Fibroblast of pulmonary artery (primary cell): ENCODE results near the gene NDUFV2.
"Not testable (repeated sequence)": the region's sequence is repeated elsewhere in the genome, so short reads cannot be mapped to it uniquely, and the experiment has no call there.

Experiments
- DNase-seq: peaks from one replicate; pipeline ENCODE4 v3.0.0-alpha.2; 2010; ENCODE audit warnings: low read depth
- H3K4me3 ChIP-seq: replicated peaks from 2 replicates; pipeline ENCODE4 v1.5.1; 2011; ENCODE audit warnings: low read depth, mild to moderate bottlenecking, control low read depth, low read length, moderate library complexity
- TF ChIP-seq, protein P1 (sequence below): IDR thresholded peaks from 2 replicates; pipeline ENCODE4 v1.5.1; 2011; ENCODE audit warnings: mild to moderate bottlenecking, control low read depth, low read length, inconsistent platforms; ENCODE audit errors: missing control alignments

Gene NDUFV2

DNA sequence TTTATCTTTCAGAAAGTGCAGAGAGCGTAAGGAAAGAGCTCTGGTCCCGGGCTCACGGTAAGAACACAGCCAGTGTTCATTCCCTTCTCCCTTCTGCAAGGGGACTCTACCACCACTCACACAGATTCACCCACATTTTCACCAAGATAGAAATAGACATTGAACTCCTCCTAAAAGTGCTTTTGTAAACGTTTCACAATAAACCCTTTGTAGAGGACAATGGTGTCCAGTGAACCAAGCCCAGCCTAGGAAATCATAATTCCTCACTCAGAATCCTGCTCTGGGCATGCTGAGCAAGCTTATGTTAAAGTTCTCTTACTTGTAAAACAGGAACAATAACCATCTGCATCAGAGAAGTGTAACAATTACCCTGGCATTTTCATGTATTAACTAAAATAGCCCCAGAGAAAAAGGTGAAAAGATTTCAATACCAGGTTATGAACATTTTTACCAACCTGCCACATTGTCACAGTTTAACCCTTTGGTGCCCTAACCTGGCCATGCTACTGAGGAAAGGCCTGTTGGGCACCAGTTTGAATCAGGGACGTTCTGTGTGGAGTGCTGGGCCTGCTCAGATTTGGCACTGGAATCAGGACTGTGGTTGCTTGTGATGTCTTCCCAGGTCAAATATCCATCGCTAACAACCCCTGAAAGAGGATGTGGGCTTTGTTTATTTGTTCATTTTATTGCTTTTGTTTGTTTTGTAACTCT, 22.5 kb upstream of the NDUFV2 start:
- TF ChIP-seq, protein P1, sequence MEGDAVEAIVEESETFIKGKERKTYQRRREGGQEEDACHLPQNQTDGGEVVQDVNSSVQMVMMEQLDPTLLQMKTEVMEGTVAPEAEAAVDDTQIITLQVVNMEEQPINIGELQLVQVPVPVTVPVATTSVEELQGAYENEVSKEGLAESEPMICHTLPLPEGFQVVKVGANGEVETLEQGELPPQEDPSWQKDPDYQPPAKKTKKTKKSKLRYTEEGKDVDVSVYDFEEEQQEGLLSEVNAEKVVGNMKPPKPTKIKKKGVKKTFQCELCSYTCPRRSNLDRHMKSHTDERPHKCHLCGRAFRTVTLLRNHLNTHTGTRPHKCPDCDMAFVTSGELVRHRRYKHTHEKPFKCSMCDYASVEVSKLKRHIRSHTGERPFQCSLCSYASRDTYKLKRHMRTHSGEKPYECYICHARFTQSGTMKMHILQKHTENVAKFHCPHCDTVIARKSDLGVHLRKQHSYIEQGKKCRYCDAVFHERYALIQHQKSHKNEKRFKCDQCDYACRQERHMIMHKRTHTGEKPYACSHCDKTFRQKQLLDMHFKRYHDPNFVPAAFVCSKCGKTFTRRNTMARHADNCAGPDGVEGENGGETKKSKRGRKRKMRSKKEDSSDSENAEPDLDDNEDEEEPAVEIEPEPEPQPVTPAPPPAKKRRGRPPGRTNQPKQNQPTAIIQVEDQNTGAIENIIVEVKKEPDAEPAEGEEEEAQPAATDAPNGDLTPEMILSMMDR: no peak
- no peak for DNase-seq
- no peak overlapping the region for H3K4me3 ChIP-seq

DNA sequence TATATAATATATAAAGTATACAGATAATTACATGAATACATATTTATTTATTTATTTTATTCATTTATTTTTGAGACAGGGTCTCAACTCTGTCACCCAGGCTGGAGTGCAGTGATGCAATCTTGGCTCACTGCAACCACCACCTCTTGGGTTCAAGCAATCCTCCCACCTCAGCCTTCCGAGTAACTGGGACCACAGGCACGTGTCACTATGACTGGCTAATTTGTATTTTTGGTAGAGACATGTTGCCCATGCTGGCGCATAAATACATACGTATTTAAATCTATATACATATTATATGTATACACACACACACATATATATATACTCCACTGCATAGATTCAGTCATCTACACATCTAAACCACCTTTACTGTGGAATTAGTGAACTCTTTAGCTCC, 20.6 kb upstream of the NDUFV2 start:
- TF ChIP-seq, protein P1: no peak
- DNase-seq: no peak

DNA sequence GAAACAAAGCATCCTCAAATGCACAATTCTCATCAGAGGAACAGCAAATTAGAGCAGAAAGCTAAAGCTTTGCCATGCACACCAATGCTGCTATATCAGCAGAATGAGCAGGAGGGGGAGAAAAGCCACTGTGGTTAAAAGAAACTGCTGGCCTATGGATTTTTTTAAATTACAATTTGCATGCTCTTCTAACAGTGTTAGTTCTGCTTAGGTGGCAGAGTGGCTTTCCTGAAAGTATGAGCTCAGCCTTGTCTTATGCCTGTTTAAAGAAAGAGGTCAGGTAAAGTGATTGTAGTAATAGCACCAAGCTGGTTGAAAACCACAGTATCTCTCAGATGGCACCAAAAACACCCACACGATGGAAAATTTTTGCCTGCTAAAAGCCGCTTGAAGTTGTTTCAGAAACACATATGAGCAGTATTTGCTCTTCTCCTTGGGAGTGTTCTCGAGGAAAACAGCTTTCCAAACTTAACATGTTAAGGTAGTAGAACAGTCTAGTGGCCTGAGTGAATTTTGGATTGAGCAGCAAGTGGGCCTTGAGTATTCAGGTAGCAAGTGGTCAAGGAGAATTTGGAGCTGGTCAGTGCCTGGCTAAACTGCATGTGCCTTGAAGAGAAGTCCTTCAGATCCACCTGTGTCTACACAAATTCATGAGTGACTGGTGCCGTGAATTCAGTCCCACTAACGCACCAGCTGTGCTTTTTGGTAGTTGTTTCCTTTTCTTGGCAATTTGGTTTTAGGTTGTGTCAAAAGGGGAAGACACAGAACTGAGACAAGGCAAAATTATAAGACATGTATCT, 19.6 kb upstream of the NDUFV2 start:
- H3K4me3 ChIP-seq: no peak overlapping the region
- no peak for DNase-seq
- TF ChIP-seq, protein P1: no peak

More for the DNA sequence above, 20.6 kb upstream of the NDUFV2 start:
- H3K4me3 ChIP-seq: no peak overlapping the region

DNA sequence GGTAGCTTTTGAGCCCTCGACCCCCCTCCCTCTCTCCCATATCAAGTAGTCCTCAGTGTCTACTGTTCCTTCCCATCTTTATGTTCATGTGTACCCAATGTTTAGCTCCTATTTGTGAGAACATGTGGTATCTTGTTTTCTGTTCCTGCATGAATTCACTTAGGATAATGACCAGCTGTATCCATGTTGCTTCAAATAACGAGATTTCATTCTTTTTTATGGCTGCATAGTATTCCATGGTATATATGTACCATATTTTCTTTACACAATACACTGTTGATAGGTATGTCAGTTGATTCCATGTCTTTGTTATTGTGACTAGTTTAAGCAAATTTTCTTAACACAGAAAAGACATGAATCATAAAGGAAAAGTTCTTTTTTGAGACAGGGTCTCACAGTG, 16.5 kb upstream of the NDUFV2 start:
- TF ChIP-seq, protein P1: no peak
- no peak for DNase-seq
- H3K4me3 ChIP-seq: no peak overlapping the region

DNA sequence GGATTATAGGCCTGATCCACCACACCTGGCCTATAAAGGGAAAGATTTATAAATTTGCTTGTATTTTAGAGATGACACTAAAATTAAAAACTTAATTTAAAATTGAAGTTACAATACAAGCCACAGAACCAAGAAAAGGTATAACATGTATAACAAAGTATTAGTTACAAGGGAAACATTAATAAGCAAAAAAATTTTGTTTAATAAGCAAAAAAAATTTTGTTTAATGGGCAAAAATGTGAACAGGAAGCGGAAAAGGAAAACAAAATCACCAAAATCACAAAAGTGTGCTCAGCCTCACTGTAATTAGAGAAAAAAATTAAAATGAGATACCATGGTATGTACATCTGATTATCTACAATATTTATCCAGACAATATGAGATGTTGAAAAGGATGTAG, 15.9 kb upstream of the NDUFV2 start:
- DNase-seq: no peak
- H3K4me3 ChIP-seq: no peak overlapping the region
- TF ChIP-seq, protein P1: no peak

DNA sequence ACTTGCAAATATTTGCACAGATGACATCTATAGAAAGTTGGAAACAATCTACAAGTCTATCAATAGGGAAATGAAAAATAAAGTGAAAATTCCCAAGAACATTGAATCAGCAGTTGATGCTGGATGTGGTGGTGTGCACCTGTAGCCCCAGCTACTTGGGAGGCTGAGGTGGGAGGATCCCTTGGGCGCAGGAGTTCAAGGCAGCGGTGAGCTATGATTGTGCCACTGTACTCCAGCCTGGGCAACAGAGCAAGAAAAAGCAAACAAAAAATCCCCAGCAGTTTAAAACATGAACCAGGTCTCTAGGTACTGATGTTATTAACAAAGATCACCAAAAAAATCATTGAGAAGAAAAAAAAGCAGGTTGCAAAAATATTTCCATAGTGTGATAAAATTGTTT, 15.4 kb upstream of the NDUFV2 start:
- no peak for DNase-seq
- no peak overlapping the region for H3K4me3 ChIP-seq
- TF ChIP-seq, protein P1: no peak

DNA sequence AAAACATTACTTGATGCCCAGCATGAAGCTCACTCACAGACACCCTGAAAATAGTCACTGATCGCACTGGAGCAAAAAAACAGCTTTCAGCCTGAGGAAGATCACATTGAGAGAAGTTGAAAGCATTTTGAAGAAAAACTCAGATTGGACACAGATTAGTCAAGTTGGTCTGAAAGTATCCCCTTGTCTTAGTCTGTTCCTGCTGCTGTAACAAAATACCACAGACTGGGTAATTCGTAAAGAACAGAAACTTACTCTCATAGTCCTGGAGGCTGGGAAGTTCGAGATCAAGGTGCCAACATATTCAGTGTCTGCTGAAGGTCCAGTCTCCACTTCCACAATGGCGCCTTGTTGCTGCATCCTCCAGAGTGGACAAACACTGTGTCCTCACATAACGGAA, 14.2 kb upstream of the NDUFV2 start:
- TF ChIP-seq, protein P1: no peak
- no peak for DNase-seq
- no peak overlapping the region for H3K4me3 ChIP-seq

DNA sequence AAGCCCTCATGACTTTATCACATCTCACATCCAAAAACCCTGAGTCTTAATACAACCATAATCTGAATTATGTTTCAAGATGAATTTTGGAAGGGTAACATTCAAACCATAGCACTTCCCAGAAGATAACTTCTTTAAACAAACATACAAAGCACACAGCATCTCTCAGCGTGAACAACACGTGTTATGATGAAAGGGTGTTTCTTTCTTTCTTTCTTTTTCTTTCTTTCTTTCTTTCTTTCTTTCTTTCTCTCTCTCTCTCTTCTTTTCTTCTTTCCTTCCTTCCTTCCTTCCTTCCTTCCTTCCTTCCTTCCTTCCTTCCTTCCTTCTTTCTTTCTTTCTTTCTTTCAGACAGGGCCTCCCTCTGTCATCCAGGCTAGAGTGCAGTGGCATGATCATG, 13.8 kb upstream of the NDUFV2 start:
- H3K4me3 ChIP-seq, DNase-seq: not testable (repeated sequence)
